ENCODE data around the gene BCAS3. TPM values are rescaled to one million over a fixed set of nuclear protein-coding genes. Genes with fewer than 3 reads are reported as not detected.

BCAS3 gene
- total and polyA plus RNA-seq, 3 experiments from 2014 or later = 10.7 to 35.3 (median 13.5) TPM

- Mint-ChIP-seq H3K27me3 (no peaks in the 10 kb centered on the region), H3K4me1 (no peaks in the 10 kb centered on the region), H3K4me3 (no peak overlapping the region), H3K27ac (no peak overlapping the region), H3K9me3 (no peaks in the 10 kb centered on the region), H3K36me3 (peaks cover 2 to 6% (median 5%) of the 10 kb centered on the region in 3 donors)
- H3K27me3 ChIP-seq (ENCODE audit: insufficient read depth, low read length, poor library complexity, severe bottlenecking) = no peaks in the 10 kb centered on the region
- ChIA-PET POLR2A (no interaction called here), CTCF (no interaction called here)
- DNase-seq = no peak
- no peak overlapping the region for H3K27ac ChIP-seq (ENCODE audit: low read depth, low read length)
- no peaks in the 10 kb centered on the region for H3K4me1 ChIP-seq (ENCODE audit: insufficient read depth, low read length)
- H3K4me3 ChIP-seq (ENCODE audit: low read length) = no peak overlapping the region
- H3K9me3 ChIP-seq (ENCODE audit: low read length) = no peaks in the 10 kb centered on the region
- no peaks in the 10 kb centered on the region for H3K36me3 ChIP-seq (ENCODE audit: insufficient read depth, low read length)
Observed at GRCh38 chr17:61200339-61200715, 522.7 kb downstream of the BCAS3 start.

GRCh38 chr17:61201211-61201610, 523.6 kb downstream of the BCAS3 start:
- CTCF ChIA-PET = no interaction called here

GRCh38 chr17:61202564-61202963, 524.9 kb downstream of the BCAS3 start:
- ChIA-PET CTCF (interaction anchor here (0.9 kb wide), 1 partner anchor 131 kb away, joined by 3 read pairs; no protein-coding TSS in a partner anchor), POLR2A (no interaction called here)

More at GRCh38 chr17:61201211-61201610, 523.6 kb downstream of the BCAS3 start:
- no peak overlapping the region for H3K4me3 Mint-ChIP-seq
- Histone ChIP-seq H3K9me3 (ENCODE audit: low read length) (no peaks in the 10 kb centered on the region), H3K4me1 (ENCODE audit: insufficient read depth, low read length) (no peaks in the 10 kb centered on the region), H3K27me3 (ENCODE audit: insufficient read depth, low read length, poor library complexity, severe bottlenecking) (no peaks in the 10 kb centered on the region), H3K4me3 (ENCODE audit: low read length) (no peak overlapping the region), H3K36me3 (ENCODE audit: insufficient read depth, low read length) (no peaks in the 10 kb centered on the region), H3K27ac (ENCODE audit: low read depth, low read length) (no peak overlapping the region)
- no peak overlapping the region for H3K27ac Mint-ChIP-seq
- no peaks in the 10 kb centered on the region for H3K4me1 Mint-ChIP-seq
- H3K36me3 Mint-ChIP-seq = peaks cover 2 to 10% (median 5%) of the 10 kb centered on the region in 3 donors
- H3K9me3 Mint-ChIP-seq = no peaks in the 10 kb centered on the region
- DNase-seq = no peak
- POLR2A ChIA-PET = no interaction called here
- no peaks in the 10 kb centered on the region for H3K27me3 Mint-ChIP-seq

GRCh38 chr17:61203671-61204131, 526.0 kb downstream of the BCAS3 start:
- Mint-ChIP-seq H3K4me3 (no peak overlapping the region), H3K9me3 (no peaks in the 10 kb centered on the region), H3K27ac (no peak overlapping the region), H3K36me3 (peaks cover 2 to 10% (median 5%) of the 10 kb centered on the region in 3 donors), H3K27me3 (no peaks in the 10 kb centered on the region), H3K4me1 (no peaks in the 10 kb centered on the region)
- H3K27ac ChIP-seq (ENCODE audit: low read depth, low read length) = no peak overlapping the region
- no peak for DNase-seq
- ChIA-PET POLR2A (no interaction called here), CTCF (no interaction called here)
- H3K4me3 ChIP-seq (ENCODE audit: low read length) = no peak overlapping the region
- H3K36me3 ChIP-seq (ENCODE audit: insufficient read depth, low read length) = no peaks in the 10 kb centered on the region
- H3K4me1 ChIP-seq (ENCODE audit: insufficient read depth, low read length) = no peaks in the 10 kb centered on the region
- H3K27me3 ChIP-seq (ENCODE audit: insufficient read depth, low read length, poor library complexity, severe bottlenecking) = no peaks in the 10 kb centered on the region
- no peaks in the 10 kb centered on the region for H3K9me3 ChIP-seq (ENCODE audit: low read length)

More at GRCh38 chr17:61202564-61202963, 524.9 kb downstream of the BCAS3 start:
- no peaks in the 10 kb centered on the region for H3K27me3 ChIP-seq (ENCODE audit: insufficient read depth, low read length, poor library complexity, severe bottlenecking)
- no peaks in the 10 kb centered on the region for H3K27me3 Mint-ChIP-seq
- no peaks in the 10 kb centered on the region for H3K4me1 ChIP-seq (ENCODE audit: insufficient read depth, low read length)
- no peak for DNase-seq
- H3K4me3 Mint-ChIP-seq = no peak overlapping the region
- H3K9me3 ChIP-seq (ENCODE audit: low read length) = no peaks in the 10 kb centered on the region
- no peaks in the 10 kb centered on the region for H3K4me1 Mint-ChIP-seq
- H3K27ac ChIP-seq (ENCODE audit: low read depth, low read length) = no peak overlapping the region
- H3K36me3 Mint-ChIP-seq = peaks cover 2 to 10% (median 5%) of the 10 kb centered on the region in 3 donors
- H3K36me3 ChIP-seq (ENCODE audit: insufficient read depth, low read length) = no peaks in the 10 kb centered on the region
- no peaks in the 10 kb centered on the region for H3K9me3 Mint-ChIP-seq
- no peak overlapping the region for H3K4me3 ChIP-seq (ENCODE audit: low read length)
- no peak overlapping the region for H3K27ac Mint-ChIP-seq

GRCh38 chr17:61204456-61204855, 526.8 kb downstream of the BCAS3 start:
- Mint-ChIP-seq H3K27ac (no peak overlapping the region), H3K36me3 (peaks cover 2 to 16% (median 5%) of the 10 kb centered on the region in 3 donors), H3K4me1 (no peaks in the 10 kb centered on the region), H3K4me3 (no peak overlapping the region), H3K9me3 (no peaks in the 10 kb centered on the region), H3K27me3 (no peaks in the 10 kb centered on the region)
- DNase-seq = no peak
- no peaks in the 10 kb centered on the region for H3K27me3 ChIP-seq (ENCODE audit: insufficient read depth, low read length, poor library complexity, severe bottlenecking)
- POLR2A ChIA-PET = no interaction called here
- no peaks in the 10 kb centered on the region for H3K9me3 ChIP-seq (ENCODE audit: low read length)
- H3K4me1 ChIP-seq (ENCODE audit: insufficient read depth, low read length) = no peaks in the 10 kb centered on the region
- no peaks in the 10 kb centered on the region for H3K36me3 ChIP-seq (ENCODE audit: insufficient read depth, low read length)
- no peak overlapping the region for H3K27ac ChIP-seq (ENCODE audit: low read depth, low read length)
- CTCF ChIA-PET = no interaction called here
- no peak overlapping the region for H3K4me3 ChIP-seq (ENCODE audit: low read length)

GRCh38 chr17:61205401-61205800, 527.8 kb downstream of the BCAS3 start:
- Mint-ChIP-seq H3K36me3 (peaks cover 4 to 16% (median 5%) of the 10 kb centered on the region in 3 donors), H3K9me3 (no peaks in the 10 kb centered on the region), H3K27me3 (no peaks in the 10 kb centered on the region), H3K4me3 (no peak overlapping the region), H3K27ac (no peak overlapping the region), H3K4me1 (no peaks in the 10 kb centered on the region)
- no peak overlapping the region for H3K27ac ChIP-seq (ENCODE audit: low read depth, low read length)
- H3K4me1 ChIP-seq (ENCODE audit: insufficient read depth, low read length) = no peaks in the 10 kb centered on the region
- CTCF ChIA-PET = no interaction called here
- H3K36me3 ChIP-seq (ENCODE audit: insufficient read depth, low read length) = no peaks in the 10 kb centered on the region
- H3K9me3 ChIP-seq (ENCODE audit: low read length) = no peaks in the 10 kb centered on the region
- no peak for DNase-seq
- H3K27me3 ChIP-seq (ENCODE audit: insufficient read depth, low read length, poor library complexity, severe bottlenecking) = no peaks in the 10 kb centered on the region
- POLR2A ChIA-PET = interaction anchor here (0.7 kb wide), 1 partner anchor 18 kb away, joined by 3 read pairs; no protein-coding TSS in a partner anchor
- H3K4me3 ChIP-seq (ENCODE audit: low read length) = no peak overlapping the region

- Mint-ChIP-seq H3K9me3 (no peaks in the 10 kb centered on the region), H3K36me3 (peaks cover 4 to 16% (median 5%) of the 10 kb centered on the region in 3 donors), H3K27ac (no peak overlapping the region), H3K27me3 (no peaks in the 10 kb centered on the region), H3K4me3 (no peak overlapping the region), H3K4me1 (no peaks in the 10 kb centered on the region)
- DNase-seq = no peak
- POLR2A ChIA-PET = no interaction called here
- Histone ChIP-seq H3K4me3 (ENCODE audit: low read length) (no peak overlapping the region), H3K4me1 (ENCODE audit: insufficient read depth, low read length) (no peaks in the 10 kb centered on the region), H3K27me3 (ENCODE audit: insufficient read depth, low read length, poor library complexity, severe bottlenecking) (no peaks in the 10 kb centered on the region), H3K9me3 (ENCODE audit: low read length) (no peaks in the 10 kb centered on the region), H3K27ac (ENCODE audit: low read depth, low read length) (no peak overlapping the region), H3K36me3 (ENCODE audit: insufficient read depth, low read length) (no peaks in the 10 kb centered on the region)
- CTCF ChIA-PET = no interaction called here
Observed at GRCh38 chr17:61205931-61206330, 528.3 kb downstream of the BCAS3 start.

GRCh38 chr17:61206922-61207321, 529.3 kb downstream of the BCAS3 start:
- H3K4me1 Mint-ChIP-seq = no peaks in the 10 kb centered on the region
- Histone ChIP-seq H3K27ac (ENCODE audit: low read depth, low read length) (no peak overlapping the region), H3K4me1 (ENCODE audit: insufficient read depth, low read length) (no peaks in the 10 kb centered on the region), H3K27me3 (ENCODE audit: insufficient read depth, low read length, poor library complexity, severe bottlenecking) (no peaks in the 10 kb centered on the region), H3K36me3 (ENCODE audit: insufficient read depth, low read length) (no peaks in the 10 kb centered on the region), H3K9me3 (ENCODE audit: low read length) (no peaks in the 10 kb centered on the region), H3K4me3 (ENCODE audit: low read length) (no peak overlapping the region)
- no peak for DNase-seq
- no peak overlapping the region for H3K27ac Mint-ChIP-seq
- no peaks in the 10 kb centered on the region for H3K9me3 Mint-ChIP-seq
- ChIA-PET CTCF (interaction anchor here (0.6 kb wide), 1 partner anchor 1614 kb away, joined by 3 read pairs; no protein-coding TSS in a partner anchor), POLR2A (no interaction called here)
- H3K4me3 Mint-ChIP-seq = no peak overlapping the region
- H3K36me3 Mint-ChIP-seq = peaks cover 4 to 16% (median 5%) of the 10 kb centered on the region in 3 donors
- no peaks in the 10 kb centered on the region for H3K27me3 Mint-ChIP-seq
